HepG2 (cell line): ENCODE measurements around the gene SERTAD1. TPM values are rescaled to one million over a fixed set of nuclear protein-coding genes. Genes with fewer than 3 reads are reported as not detected.

ENCODE experiments used
- ASH2L ChIP-seq: fragments of 300-600, 200-600 bp; sonication (generic); IDR thresholded peaks from 2 replicates; pipeline ENCODE4 v1.7.0; 2017; ENCODE audit warnings: low read depth, mild to moderate bottlenecking, moderate library complexity, mixed read lengths, low read length; ENCODE audit not compliant: insufficient read length
- DBP ChIP-seq: sonication (generic); formaldehyde crosslinking; IDR thresholded peaks from 2 replicates; pipeline ENCODE4 v1.4.0; 2020; ENCODE audit warnings: missing genetic modification reagents; ENCODE audit errors: not compliant biosample characterization
- HBP1 ChIP-seq: IDR thresholded peaks from 2 replicates; pipeline ENCODE4 v1.6.1; 2016; ENCODE audit warnings: low read depth, control low read depth
- KAT8 ChIP-seq: IDR thresholded peaks from 2 replicates; pipeline ENCODE4 v1.6.1; 2016; ENCODE audit warnings: missing genetic modification reagents, missing compliant biosample characterization
- MYC ChIP-seq: sonication (generic); formaldehyde crosslinking; IDR thresholded peaks from 2 replicates; pipeline ENCODE4 v1.9.0; 2021; ENCODE audit warnings: missing genetic modification reagents, borderline replicate concordance
- NBN ChIP-seq: fragments of 450-650 bp; conservative IDR thresholded peaks from 2 replicates; pipeline ENCODE4 v1.6.1; 2017
- NFIB ChIP-seq: sonication (generic); formaldehyde crosslinking; IDR thresholded peaks from 2 replicates; pipeline ENCODE4 v1.9.0; 2021; ENCODE audit warnings: missing genetic modification reagents, mild to moderate bottlenecking, borderline replicate concordance
- PBX3 ChIP-seq: sonication (generic); formaldehyde crosslinking; IDR thresholded peaks from 2 replicates; pipeline ENCODE4 v1.8.1; 2023; ENCODE audit warnings: missing genetic modification reagents, inconsistent platforms, borderline replicate concordance
- RFX3 ChIP-seq: IDR thresholded peaks from 2 replicates; pipeline ENCODE4 v1.6.1; 2016; ENCODE audit warnings: missing biosample characterization, missing genetic modification reagents
- ZFP36L1 ChIP-seq: sonication (generic); formaldehyde crosslinking; IDR thresholded peaks from 2 replicates; pipeline ENCODE4 v1.8.0; 2022; ENCODE audit warnings: mild to moderate bottlenecking, missing genetic modification reagents, moderate library complexity
- ZNF12 ChIP-seq: sonication (generic); formaldehyde crosslinking; IDR thresholded peaks from 2 replicates; pipeline ENCODE4 v1.5.0; 2020; ENCODE audit warnings: missing genetic modification reagents
- ZNF430 ChIP-seq: sonication (generic); formaldehyde crosslinking; IDR thresholded peaks from 2 replicates; pipeline ENCODE4 v1.9.0; 2021; ENCODE audit warnings: mild to moderate bottlenecking, missing genetic modification reagents
- ZNF496 ChIP-seq: sonication (generic); formaldehyde crosslinking; IDR thresholded peaks from 2 replicates; pipeline ENCODE4 v1.8.1; 2023; ENCODE audit warnings: mild to moderate bottlenecking, moderate library complexity, missing genetic modification reagents; ENCODE audit not compliant: insufficient replicate concordance
- ZNF646 ChIP-seq: sonication (generic); formaldehyde crosslinking; IDR thresholded peaks from 2 replicates; pipeline ENCODE4 v1.9.0; 2021; ENCODE audit warnings: mild to moderate bottlenecking, missing genetic modification reagents
- ZNF737 ChIP-seq: sonication (generic); formaldehyde crosslinking; IDR thresholded peaks from 2 replicates; pipeline ENCODE4 v1.5.0; 2020; ENCODE audit warnings: missing genetic modification reagents, mild to moderate bottlenecking, borderline replicate concordance
- polyA plus RNA-seq, 8 experiments: library from polyadenylated mRNA; depleted of rRNA in 3 of 8; stranded (reverse) in 7 of 8; unstranded in 1 of 8; fragments of >200 nt; fragmentation: Illumina TruSeq in 4 of 8; extraction: Trizol in 4 of 8; gene quantifications; 2 replicates each; pipeline versions ENCODE4 v1.2.1 to v1.2.3, GENCODE V29; 2011 to 2016; ENCODE audit warnings: low read depth in 4 of 8, missing spikeins in 1 of 8, mixed read lengths in 1 of 8; ENCODE audit not compliant: insufficient read depth in 1 of 8
- total RNA-seq, 5 experiments: library from RNA; depleted of rRNA; stranded (reverse); fragments of >200 nt; fragmentation: Illumina TruSeq; extraction: Trizol; gene quantifications; 2 replicates each; pipeline ENCODE4 v1.2.3, GENCODE V29; 2016; ENCODE audit warnings: low read depth in 1 of 5
- TF ChIP-seq, protein P1 (sequence below): IDR thresholded peaks from 2 replicates; pipeline ENCODE4 v1.6.1; 2016; ENCODE audit warnings: mild to moderate bottlenecking
- TF ChIP-seq, protein P2 (sequence below): sonication (generic); formaldehyde crosslinking; IDR thresholded peaks from 2 replicates; pipeline ENCODE4 v1.4.0; 2020; ENCODE audit warnings: mild to moderate bottlenecking, missing genetic modification reagents

The SERTAD1 gene
- total and polyA plus RNA-seq, 2 of the 13 experiments (the other 11 are each of a cell fraction or from before 2014, with no cell fraction given) = 4.3 to 4.5 TPM

DNA sequence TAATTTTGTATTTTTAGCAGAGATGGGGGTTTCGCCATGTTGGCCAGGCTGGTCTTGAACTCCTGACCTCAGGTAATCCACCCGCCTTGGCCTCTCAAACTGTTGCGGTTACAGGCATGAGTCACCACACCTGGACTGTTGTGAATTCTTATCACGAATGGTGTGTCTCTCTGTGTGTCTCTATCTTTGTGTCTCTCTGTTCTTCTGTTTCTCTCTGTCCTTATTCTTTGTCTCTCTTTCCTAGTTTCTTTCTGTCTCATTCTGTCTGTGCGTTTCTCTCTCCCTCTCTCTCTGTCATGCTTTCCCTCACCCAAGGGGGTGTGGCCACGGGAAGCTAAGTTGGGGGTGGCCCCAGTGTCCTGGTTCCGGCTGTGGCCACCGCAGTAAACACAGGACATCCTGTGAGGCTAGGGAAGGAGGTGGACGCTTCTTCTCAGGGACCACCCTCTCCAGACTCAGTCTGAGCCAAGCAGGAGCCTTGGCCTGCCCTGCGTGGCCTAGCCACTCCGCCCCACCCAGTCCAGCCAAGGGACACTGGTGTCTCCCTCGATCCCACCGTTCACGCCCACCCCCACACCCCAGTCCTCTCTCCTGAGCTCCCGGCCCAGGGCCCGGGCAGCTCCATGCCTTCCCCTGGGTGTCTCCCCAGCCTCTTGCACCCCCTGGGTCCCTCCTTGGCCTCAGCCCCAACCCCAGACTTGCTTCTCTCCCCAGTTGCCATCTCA is 8.7 kb downstream of the SERTAD1 start (continued):
- TF ChIP-seq MYC (peak; percentile 35; the same call in 1 of the 2 replicates), ASH2L (no peak), RFX3 (no peak), ZNF430 (CRISPR knock-in tag) (no peak), KAT8 (CRISPR knock-in tag) (peak; percentile 54), ZNF496 (CRISPR knock-in tag) (no peak), NBN (no peak), ZNF646 (CRISPR knock-in tag) (0 out of 2 replicates have a peak, but pooled peaks have one; percentile 65), DBP (CRISPR knock-in tag) (no peak), NFIB (no peak), ZNF12 (no peak), ZFP36L1 (CRISPR knock-in tag) (no peak), PBX3 (no peak), ZNF737 (no peak), HBP1 (CRISPR knock-in tag) (no peak)
- TF ChIP-seq, protein P1, sequence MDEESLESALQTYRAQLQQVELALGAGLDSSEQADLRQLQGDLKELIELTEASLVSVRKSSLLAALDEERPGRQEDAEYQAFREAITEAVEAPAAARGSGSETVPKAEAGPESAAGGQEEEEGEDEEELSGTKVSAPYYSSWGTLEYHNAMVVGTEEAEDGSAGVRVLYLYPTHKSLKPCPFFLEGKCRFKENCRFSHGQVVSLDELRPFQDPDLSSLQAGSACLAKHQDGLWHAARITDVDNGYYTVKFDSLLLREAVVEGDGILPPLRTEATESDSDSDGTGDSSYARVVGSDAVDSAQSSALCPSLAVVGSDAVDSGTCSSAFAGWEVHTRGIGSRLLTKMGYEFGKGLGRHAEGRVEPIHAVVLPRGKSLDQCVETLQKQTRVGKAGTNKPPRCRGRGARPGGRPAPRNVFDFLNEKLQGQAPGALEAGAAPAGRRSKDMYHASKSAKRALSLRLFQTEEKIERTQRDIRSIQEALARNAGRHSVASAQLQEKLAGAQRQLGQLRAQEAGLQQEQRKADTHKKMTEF (CRISPR knock-in tag) = no peak
- TF ChIP-seq, protein P2, sequence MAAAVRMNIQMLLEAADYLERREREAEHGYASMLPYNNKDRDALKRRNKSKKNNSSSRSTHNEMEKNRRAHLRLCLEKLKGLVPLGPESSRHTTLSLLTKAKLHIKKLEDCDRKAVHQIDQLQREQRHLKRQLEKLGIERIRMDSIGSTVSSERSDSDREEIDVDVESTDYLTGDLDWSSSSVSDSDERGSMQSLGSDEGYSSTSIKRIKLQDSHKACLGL (CRISPR knock-in tag) = no peak
